ENCODE results near the gene HEXIM1.
"Not testable (repeated sequence)": the region's sequence is repeated elsewhere in the genome, so short reads cannot be mapped to it uniquely, and the experiment has no call there.

The HEXIM1 gene

DNA sequence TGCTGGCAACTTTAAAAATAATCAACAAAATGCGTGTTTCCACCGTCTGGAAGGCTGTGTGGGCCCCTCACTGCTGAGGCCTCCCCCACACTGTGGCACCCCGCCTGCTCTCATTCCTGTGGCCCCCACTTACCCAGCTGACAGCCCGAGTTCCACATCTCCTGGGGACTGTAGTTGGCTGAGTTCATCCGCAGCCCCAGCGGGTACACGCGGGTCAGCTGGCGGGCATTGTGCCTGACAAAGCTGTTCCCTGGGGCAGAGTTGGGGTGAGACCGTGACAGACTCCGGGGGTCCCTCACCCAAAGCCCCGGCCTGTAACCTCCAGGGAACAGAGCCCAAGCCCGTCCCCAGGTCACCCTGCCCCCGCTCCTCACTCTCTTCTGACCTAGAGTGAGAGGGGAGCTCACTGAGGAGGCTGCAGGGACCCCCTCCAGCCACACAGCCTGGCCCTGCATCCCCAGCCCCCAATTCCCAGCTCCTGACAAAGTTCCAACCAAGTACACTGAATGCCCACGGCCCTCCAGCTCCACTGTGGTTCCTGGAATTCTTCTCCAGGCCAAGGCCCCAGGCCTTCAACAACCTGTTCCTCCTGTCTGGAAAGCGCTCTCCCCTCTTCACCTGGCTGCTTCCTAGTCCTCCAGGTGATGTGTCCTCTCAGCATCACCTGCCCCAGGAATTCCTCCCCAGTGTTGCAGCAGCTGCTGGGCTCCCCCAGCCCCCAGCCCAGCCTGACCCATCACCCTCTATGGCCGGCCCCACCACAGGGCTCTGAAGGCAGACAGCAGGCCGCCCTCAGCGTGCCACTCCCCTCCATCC, 34.0 kb upstream of the HEXIM1 start:
- no peak for DNase-seq

DNA sequence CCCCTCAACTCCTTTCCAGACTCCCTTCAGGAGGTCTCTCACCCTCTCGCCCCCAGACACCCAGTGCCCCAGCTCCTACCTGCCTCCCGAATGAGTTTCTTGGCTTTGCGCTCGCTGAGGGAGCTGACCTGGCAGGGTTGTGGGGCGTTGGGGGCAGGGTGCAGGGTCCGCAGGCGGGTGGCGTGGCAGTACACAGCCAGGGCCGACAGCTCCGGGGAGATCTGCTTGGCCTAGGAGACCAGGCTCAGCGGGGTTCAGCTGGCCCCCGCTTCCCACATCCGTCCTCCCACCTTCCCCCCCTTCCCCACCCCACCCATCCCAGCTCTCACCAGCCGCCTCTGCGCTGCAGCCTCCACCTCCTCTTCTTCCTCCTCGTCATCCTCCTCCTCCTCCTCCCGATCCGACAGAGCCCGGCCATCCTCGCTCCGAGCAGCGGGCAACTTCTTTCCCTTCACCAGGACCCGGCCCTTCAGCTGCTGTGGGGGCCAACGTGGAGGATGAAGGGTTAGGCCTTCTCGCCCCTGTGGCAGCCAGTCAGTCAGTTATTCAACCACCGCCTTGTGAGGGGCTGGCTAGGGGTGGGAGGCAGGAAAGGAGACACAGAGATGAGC, 33.2 kb upstream of the HEXIM1 start:
- no peak for DNase-seq

DNA sequence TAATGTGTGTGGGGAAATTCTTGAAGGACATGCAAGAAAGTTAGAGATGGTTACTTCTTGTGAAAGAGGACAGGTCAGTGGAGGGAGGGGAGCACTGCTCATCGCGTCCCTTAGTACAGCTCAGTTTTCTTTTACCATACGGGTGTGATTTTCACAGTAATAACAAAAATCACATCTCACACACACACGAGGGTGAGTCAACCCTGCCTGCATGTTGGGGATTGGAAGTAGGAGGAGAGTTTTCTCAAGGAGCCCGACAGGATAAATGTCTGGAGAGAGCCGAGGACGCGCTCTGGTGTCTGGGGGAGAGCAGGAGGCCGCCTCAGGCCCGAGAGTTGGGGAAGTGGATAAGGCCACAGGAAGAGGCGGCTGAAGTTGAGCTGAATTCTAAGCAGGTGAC, 32.4 kb upstream of the HEXIM1 start:
- no peak for DNase-seq

DNA sequence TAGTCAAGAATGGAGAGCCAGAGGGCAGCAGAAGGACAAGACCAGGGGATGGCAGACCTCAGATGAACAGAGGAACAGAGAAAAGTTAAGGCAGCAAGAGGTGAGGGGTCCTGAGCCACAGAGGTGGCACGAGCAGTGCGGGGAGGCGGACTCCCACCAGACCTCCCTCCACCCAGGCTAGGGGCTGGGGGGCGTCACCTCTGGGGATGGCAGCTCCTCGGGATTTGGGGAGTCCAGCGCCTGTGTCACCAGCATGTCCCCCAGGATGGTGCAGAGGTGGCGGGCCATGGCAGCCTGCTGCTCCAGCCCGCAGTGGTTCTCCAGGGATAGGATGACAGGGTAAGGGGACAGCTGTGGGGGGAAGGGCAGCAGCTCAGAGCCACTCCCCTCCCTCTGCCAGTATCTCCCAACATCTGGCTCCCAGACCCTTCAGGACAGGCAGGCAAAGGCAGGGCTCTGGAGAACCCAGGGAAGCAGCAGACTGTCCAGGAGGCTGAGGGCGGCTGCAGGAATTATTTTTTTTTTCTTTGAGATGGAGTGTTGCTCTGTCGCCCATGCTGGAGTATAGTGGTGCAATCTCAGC, 31.8 kb upstream of the HEXIM1 start:
- DNase-seq: no peak

DNA sequence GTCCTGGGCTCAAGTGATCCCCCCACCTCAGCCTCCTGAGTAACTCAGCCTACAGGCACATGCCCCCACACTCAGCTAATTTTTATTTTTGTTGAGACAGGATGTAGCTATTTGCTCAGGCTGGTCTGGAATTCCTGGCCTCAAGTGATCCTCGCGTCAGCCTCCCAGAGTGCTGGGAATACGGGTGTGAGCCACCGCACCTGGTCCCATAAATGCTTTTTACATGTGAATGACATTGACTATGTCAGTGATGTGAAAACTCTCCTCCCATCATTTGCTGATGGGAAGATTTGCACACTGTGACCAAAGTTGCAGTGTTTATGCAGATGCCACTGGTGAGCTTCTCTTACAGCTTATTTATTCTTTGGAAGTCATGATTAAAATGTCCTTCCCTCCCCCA, 30.9 kb upstream of the HEXIM1 start:
- no peak for DNase-seq

DNA sequence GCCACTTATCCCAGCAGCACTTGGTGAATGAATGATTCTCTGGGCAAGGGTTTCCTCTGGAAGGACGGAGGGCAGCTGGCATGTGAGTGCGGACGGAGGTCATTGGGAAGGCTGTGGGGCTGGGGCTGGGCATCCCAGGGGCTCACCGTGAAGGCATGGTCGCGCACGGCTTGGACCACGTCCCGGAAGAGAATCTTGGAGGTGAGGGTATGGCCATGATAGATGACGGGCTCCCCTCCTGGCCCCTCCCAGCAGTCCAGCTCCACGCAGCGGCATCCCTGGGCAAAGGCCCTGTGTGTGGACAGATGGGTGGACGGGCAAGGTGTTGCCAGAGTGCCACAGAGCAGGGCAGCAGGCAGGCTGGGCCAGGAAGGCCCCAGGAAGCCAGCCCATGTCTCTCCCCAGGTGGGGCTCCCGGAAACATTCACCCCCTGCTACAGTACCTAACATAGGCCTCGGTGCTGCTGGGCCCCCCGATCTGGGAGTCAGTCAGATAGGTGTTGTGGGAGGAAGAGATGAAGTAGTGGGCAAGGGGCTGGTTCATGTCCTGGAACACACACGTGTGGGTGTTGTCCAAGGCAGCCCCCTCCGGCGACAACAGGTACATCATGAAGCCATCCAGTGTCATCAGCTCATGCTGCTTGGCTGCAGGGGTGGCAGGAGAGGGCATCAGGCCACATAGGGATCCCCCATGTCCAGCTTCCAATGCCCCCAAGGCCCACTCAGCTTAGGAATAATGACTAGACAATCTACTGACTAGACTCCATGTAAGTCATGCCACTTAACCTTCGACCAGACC, 30.2 kb upstream of the HEXIM1 start:
- no peak for DNase-seq

DNA sequence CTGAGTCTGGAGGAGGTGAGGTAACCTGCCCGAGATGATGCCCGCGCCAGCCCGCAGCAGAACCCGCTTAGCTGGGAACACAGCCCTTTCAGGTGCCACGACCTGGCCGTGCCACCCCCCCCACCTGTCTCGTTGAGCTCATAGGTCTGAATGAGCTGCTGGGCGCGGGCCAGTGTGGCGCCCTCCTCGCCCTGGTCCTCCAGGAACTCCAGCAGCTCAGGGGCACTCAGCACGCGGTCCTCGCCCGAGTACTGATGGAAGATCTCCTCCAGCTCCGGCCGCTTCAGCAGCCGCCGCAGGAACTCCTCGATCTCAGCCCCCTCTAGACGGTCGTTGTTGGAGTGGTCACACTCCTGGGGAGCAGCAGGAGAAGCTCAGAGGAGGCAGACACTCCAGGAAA, 29.6 kb upstream of the HEXIM1 start:
- DNase-seq: no peak

DNA sequence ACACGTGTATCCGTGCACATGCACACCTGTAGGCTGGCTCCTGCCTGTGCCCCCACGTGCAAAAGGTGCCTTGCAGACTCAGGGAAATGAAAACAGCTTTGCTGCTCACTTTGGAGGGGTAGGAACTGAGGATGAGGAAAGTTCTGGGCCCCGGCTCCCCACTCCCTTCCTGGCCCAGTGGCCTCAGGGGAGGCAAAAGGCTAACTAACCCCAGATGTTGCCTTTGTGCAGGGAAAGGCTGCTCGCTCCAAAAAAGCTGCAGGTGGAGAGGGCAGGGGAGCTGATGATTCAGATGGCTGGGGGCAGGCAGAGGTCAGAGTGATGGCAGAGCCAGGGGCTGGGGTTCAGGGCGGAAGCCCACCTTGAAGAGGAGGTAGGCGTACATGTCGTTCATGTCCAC, 28.3 kb upstream of the HEXIM1 start:
- no peak for DNase-seq

DNA sequence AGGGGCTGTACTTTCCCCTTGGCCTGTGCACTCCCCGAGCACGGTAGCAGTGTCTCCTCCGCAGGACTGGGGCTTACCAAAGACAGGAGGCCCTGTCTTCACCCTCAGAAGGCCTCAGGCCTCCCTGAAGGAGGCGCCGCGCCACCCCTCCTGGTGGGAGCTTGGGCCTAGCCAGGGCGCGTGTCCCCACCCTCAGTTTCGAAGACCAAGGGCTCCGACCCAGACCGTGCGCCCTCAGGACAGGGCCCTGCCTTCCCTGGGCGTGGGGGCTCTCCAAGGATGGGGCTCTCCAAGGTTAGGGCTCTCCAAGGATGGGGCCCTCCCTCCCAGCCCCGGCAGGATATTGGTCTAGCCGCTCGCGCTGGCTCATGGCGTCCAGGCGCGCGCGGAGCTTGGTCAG, 27.7 kb upstream of the HEXIM1 start:
- DNase-seq: no peak

DNA sequence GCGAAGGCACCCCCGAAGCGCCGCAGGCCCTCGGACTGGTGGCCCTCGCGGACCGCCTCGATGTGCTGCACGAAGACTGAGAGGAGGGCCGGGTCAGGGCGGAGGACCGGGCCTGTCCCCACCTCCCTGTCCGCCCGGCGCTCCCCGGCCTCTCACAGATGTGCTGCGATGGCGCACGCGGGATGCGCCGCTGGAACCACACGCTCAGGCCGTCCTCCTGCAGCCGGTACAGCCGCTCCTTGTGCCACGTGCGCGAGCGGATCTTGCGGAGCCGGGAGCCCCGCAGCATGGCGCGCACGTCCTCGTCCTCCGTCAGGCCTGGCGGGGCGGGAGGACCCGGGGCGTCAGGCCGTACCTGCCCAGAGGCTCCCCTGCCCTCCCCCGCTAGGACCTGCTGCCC, 27.2 kb upstream of the HEXIM1 start:
- no peak for DNase-seq

DNA sequence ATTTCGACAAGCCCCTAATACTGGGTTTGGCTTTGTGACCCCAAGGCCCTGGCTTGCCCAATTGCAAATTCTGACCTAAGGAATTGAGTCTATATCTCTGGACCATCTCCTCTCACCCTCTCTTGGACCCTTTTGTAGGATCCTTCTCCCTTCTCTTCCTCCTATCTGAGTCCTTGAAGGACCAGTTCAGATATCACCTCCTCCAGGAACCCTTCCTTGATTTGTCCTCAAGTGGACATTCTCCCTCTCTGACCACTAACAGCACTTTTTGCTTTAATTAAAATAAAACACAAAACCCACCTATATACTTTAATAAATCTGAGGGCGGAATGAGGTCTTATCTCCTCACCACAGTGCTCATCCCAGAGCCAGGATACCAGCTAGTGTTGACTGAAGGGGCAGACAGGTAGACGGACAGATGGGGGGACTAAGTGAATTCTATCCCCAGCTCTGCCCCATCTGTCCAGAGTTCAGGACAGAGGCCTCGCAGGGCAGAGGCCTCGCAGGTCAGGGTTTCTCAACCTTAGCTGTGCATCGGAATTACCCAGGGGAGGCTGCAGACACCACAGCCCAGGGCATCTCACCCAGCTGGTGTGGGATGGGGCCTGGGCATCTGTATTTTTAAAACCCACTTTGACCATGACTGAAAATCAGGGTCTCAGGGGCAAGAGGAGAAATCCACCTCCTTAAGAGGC, 25.1 kb upstream of the HEXIM1 start:
- DNase-seq: no peak

DNA sequence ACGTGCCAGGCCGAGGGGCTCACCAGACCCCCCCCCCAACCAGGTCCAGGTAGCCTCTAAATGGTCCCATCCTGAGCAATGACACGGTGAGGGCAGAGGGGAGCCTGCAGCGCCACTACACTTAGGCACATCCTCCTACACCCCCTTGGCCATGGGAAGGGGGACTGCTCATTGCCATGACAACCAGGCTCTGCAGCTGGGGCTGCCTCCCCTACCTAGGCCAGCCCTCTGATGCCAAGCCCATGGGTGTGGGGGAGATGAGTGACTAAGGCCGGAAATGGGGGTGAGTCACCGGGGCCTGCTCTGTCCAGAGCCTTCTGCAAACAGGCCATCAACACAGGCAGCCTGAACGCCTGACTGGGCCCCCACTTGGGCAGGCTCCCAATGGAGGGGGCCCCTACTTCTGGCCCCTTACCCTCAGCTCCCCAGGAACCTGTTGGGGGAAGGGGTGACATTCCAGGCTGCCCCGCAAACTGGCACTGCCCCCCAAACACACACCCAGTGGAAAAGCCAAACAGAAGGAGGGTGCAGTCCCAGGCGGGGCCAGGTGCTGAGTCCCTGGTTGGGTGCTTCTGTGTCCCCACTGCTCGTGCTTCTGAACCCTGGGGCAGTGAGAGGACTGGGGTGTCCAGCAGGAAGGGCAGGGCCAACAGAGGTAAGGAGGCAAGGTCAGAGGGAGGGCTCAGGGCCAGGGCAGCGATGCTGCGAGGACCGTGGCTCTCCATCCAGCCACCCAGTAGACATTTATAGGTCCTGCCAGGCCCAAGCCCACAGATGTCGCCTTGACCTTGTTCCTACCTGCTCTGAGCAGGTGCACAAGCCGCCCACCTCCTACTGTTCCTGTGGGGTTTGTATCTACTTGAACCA, 24.1 kb upstream of the HEXIM1 start:
- DNase-seq: peak; percentile 59

DNA sequence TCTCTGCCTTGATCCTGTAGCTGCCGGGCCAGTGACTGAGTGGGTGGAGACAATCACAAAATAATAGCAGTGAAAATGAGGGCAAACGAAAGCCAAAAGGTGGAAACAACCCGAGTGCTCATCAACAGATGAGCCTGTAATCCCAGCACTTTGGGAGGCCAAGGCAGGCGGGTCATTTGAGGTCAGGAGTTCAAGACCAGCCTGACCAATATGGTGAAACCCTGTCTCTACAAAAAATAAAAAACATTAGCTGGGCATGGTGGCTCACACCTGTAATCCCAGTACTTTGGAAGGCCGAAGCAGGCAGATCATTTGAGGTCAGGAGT, 23.5 kb upstream of the HEXIM1 start:
- not testable (repeated sequence) for DNase-seq

DNA sequence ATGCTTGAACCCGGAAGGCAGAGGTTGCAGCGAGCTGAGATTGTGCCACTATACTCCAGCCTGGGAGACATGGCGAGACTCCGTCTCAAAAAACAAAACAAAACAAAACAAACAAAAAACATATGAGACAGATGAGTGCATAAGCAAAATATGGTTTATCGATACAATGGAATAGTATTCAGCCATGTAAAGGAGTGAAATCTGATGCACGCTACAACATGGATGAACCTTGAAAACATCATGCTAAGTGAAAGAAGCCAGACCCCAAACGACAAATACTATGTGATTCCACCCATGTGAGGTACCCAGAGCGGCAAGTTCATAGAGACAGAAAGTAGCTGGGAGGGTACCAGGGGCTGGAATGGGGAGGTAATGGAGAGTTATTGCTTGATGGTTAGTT, 22.8 kb upstream of the HEXIM1 start:
- no peak for DNase-seq

DNA sequence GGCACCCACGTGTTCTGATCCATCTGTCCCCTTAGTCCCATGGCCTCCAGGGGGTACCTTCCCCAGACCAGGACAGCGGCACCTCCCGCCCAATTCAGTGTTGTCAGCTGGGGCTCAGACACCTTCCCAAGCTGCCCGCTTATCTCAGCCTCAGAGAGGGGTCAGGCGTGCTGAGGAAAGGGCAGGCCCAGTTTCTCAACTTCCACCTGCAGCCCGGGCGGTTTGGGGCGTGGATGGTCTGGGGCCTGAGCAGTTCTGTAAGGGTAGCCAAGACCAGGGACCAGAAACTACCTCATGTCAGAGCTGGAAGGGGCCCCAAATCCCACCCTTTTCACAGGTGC, 21.1 kb upstream of the HEXIM1 start:
- DNase-seq: no peak

DNA sequence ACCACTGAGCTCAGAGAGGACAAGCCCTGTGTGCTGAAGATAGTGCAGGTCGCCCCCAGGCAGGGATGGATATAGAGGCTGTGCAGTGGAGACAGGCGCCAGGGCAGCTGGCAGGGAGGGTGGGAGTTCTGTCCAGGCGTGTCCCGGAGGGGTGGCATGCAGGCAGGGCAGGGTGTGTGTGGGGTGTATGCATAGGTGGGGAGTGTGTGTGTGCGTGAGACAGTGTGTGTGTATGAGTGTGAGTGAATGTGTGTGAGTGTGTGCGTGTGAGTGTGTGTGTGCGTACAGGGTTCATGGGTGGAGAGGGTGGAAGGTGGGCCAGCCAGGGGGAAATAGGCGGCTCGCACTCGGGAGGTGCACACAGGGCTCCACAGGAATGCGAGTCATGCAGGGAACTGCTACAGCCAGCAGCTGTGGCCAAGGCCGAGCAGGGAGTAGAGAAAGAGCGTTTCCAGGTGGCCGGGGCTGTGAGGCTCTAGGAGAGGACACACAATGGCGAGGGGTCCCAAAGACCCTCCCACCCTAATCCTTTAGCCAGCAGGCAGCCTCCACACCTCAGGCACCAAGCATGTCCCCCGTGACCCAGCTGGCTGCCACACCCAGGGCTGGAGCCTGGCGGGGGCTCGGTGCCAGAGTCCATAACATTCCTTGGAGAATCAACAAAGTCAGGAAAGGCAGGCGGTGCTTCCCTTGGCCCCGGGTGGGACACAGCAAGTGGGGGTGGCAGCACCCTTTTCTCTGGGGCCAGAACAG, 20.6 kb upstream of the HEXIM1 start:
- no peak for DNase-seq

DNA sequence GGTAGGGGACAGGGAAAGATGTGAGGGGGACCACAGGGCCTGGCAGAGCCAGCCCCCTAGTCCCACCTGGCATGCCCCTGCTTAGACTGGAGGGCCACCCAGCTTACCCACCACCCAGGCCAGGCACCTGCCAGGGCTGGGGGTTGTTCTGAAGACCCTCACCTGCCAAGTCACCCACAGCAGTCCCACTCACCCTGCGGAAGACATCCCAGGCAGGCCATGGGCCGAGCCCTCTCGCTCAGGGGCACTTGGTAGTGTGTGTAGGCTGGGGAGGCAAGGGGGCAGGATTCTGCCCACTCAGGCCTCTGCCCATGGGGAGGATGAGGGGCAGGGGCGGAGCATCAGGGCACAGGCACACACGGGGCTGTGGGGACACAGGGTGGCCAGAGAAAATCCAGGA, 19.9 kb upstream of the HEXIM1 start:
- no peak for DNase-seq

DNA sequence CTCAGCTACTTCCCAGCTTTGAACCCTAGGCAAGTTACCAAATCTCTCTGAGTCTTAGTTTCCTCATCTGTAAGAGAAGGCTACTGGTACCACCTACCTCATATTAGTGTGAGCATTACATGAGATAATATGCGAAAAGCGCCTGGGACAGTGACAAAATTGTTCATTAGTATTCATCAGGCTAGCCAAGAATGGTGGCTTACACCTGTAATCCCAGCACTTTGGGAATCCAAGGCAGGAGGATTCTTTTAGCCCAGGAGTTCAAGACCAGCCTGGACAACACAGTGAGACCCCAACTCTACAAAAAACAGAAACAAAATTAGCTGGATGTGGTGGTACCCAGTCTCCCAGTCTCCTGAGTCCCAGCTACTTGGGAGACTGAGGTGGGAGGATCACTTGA, 19.3 kb upstream of the HEXIM1 start:
- DNase-seq: no peak

DNA sequence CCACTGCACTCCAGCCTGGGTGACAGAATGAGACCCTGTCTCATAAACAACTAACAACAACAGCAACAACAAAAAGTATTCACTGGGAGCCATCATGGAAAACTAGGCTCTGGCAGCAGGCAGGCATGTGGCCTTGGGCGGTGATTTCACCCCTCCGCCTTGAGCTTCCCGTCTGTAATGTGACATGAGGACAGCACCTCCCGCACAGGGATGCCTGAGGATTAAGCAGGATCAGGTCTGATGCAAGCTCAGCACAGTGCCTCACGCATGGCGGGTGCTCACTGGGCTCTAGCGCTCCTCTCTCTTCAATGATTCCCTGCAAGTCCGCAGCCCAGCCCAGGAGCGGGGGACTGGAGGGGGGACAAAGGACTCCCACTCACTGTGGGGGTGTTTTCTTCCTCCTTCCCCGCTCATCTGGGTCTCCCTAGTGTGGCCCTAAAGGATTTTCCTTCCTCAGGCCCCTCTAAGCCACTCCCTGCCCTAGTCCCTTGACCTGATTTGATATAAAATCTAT, 18.8 kb upstream of the HEXIM1 start:
- no peak for DNase-seq

DNA sequence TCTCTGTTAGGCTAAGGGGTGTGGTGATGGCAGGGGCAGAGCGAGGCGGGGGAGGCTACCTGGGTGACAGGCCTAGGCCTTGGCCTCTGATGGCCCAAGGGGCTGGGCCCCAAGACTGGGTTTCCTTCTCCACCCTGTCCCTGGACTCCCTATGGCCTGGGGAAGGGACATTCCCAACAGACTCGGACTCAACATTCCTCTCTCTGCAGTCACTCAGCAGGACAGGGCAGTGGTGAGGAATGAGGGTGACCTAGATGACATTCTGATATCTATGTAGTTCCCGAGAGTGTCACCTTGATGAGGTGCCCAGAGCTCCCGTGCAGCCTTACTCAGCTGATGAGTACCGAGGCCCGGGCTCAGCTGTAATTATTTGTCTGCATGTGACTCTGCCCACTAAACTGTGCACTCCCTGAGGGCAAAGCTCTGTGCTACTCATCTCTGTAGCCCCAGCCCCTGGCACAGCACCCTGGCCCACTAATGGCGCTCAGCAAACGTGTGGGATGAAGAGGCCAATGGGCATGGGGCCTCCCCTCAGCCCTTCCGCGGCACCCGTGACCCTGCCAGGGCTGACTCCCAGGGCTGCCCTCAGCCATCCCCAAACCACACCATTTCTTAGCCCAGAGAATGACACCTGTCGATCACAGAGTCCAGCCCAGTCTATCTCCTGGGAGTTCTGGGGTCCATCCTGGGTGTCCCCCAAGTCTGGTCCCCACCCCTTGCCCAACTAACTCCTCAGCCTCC, 18.2 kb upstream of the HEXIM1 start:
- no peak for DNase-seq

Data from CD4-positive, alpha-beta T cell treated with Interleukin-17A for 4 hours (primary cell).